HG02981 (cell line): ENCODE results near the gene WASF2.
"Not testable (repeated sequence)": the region's sequence is repeated elsewhere in the genome, so short reads cannot be mapped to it uniquely, and the experiment has no call there.

Experiments used
- ATAC-seq: cut with Tn5 transposase; IDR thresholded peaks from one replicate; pipeline ENCODE4 v1.9.1; 2021; ENCODE audit warnings: mild to moderate bottlenecking, moderate library complexity; ENCODE audit not compliant: unreplicated experiment

The WASF2 gene

DNA sequence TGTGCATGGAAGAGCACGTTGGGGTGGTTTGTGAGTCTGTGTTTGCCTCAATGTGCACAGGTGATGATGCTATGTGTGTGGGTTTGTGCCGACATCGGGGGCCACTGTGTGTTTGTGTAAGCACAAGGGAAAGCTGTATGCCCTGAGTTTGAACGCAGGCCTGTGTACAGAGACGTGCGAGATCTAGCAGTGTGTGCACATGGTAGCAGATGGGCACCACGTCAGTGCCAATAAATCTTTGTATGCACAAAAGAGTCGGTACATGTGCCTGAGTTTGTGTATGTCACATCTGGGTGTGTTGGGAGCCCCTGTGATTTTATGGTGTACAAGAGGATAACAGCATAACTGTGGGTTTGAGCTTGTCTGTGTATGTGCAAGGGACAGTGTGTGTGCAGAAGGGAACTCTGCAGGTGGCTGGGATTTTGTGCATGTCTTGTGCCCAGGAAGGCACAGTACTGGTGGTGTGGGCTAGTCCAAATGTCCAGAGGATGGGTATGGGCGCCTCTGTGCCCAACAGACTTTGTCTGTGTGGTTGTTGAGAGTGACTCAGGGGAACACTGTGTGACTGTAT, 32.0 kb upstream of the WASF2 start:
- ATAC-seq = no peak

- no peak for ATAC-seq
These were observed 31.4 kb upstream of the WASF2 start for GRCh38 chr1:27521336-27521831.

DNA sequence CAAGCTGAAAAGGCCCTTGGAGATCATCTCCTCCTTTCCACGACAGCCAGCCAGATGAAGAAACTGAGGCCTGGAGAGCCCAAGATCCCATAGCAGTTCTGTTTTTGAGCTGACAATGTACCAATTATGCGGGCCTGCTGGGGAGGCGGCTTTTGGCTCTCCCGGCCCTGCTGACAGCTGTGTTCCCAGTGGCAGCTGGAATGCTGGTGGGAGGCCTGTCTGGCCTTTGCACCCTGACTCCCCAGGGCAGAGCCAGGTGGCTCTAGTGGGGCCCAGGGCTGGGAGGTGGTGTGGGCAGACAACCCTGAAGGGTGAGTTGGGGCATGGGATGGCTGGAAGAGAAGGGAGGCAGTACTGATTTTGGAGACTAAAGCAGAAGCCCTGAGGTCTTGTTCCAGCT, 30.7 kb upstream of the WASF2 start:
- no peak for ATAC-seq

DNA sequence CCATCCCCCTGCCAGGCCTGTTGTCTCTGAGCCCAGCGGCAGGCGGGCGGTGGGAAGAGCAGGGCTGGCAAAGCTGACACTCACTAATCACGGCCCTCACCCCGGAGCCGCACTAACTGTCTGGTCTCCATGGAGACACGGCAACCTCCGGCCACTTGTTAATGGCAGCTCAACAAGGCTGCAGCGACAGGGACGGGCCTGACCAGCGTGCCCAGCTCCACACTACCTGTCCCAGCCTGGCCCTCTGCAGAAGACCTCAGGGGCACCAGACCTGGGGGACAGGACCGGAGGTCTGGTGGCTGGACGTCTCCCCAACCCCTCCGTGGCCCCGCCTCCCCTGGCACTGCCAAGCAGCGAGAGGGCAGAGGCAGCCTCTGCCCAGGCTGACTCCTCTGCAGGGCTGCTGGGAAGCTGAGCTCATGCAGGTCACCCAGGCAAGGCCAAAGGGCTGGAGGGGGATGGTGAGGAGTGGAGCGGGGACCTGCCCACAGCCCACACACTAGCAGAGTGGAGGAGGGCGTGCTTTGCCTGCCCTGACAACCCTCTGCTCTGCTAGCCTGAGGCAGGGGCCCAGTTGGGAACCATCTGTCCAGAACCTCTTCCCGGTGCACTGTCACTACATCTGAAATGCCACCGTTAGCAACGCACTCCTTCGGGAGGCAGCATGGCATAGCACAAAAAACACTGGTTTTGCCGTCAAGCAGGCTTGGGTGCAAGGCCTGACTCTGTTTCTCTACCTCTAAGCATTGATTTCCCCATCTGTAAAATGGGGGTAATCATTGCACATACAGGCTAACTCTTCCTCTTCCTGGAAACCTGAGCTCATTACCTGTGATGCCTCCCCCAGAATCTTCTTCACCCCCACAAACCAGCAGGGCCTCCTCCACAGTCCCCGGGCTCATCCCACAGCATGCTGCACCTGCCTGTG, 29.6 kb upstream of the WASF2 start:
- ATAC-seq = no peak

DNA sequence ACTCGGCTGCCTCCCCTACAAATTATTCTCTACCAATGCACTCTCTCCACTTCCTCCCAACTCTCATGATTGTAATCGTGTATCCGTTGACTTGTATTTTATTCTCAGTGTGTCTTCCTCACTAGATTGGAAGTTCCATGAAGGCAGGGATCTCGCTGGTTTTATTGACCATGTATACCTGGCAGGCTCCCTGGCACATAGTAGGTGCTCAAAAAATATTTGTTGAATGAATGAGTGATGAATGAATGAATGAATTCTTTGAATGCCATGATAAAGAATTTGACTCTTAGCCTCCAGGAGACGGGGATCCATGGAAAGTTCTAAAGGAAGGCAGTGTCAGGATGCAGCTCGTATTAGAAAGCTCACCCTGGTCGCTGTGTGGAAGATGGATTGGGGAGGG, 28.8 kb upstream of the WASF2 start:
- ATAC-seq = no peak

- no peak for ATAC-seq
These were observed 28.1 kb upstream of the WASF2 start for GRCh38 chr1:27517907-27518718.

GRCh38 chr1:27517301-27517700, 27.3 kb upstream of the WASF2 start:
- ATAC-seq = no peak

GRCh38 chr1:27515626-27516025, 25.7 kb upstream of the WASF2 start:
- no peak for ATAC-seq

GRCh38 chr1:27513958-27514357, 24.0 kb upstream of the WASF2 start:
- ATAC-seq = no peak

GRCh38 chr1:27513528-27513927, 23.6 kb upstream of the WASF2 start:
- no peak for ATAC-seq

- ATAC-seq = no peak
These were observed 19.4 kb upstream of the WASF2 start for GRCh38 chr1:27509127-27510080.

- ATAC-seq = no peak
These were observed 18.1 kb upstream of the WASF2 start for GRCh38 chr1:27507960-27508665.

DNA sequence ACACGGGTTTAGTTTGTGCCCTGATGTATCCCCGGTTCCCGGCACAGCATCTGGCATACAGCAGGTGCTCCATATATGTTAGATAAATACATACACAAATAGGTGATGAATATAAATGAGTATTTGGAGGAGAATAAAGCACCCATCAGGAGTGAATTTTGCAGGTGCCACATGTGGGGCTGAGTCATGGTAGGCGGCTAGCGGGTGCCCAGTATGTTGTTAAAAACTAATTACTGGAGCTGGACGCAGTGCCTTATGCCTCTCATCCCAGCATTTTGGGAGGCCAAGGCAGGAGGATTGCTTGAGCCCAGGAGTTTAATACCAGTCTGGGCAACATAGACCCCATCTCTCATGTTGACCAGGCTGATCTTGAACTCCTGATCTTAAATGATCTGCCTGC, 16.7 kb upstream of the WASF2 start:
- no peak for ATAC-seq

- ATAC-seq = no peak
These were observed 15.4 kb upstream of the WASF2 start for GRCh38 chr1:27505420-27505680.

- no peak for ATAC-seq
These were observed 14.8 kb upstream of the WASF2 start for GRCh38 chr1:27504588-27505419.

GRCh38 chr1:27503844-27504587, 14.0 kb upstream of the WASF2 start:
- no peak for ATAC-seq

GRCh38 chr1:27503033-27503432, 13.1 kb upstream of the WASF2 start:
- no peak for ATAC-seq

DNA sequence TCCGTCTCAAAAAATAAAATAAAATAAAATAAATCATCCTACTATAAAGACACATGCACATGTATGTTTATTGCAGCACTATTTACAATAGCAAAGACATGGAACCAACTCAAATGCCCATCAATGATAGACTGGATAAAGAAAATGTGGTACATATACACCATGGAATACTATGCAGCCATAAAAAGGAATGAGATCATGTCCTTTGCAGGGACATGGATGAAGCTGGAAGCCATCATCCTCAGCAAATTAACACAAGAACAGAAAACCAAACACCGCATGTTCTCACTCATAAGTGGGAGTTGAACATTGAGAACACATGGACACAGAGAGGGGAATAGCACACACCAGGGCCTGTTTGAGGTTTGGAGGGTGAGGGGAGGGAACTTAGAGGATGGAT, 11.2 kb upstream of the WASF2 start:
- ATAC-seq = not testable (repeated sequence)
